H9 (cell line): ENCODE data around the gene UPF2. TPM values are rescaled to one million over a fixed set of nuclear protein-coding genes. Genes with fewer than 3 reads are reported as not detected.

Experiments used
- DNase-seq: peaks from one replicate; pipeline ENCODE4 v3.0.0-alpha.2; 2017
- H2AFZ ChIP-seq: one replicate; pipeline ENCODE4 v1.6.1; 2013; ENCODE audit warnings: mild to moderate bottlenecking, low read length, control low read depth, moderate library complexity
- H2AK5ac ChIP-seq: 2 replicates; pipeline ENCODE4 v1.6.1; 2013; ENCODE audit warnings: low read length, control low read depth, mixed read lengths; ENCODE audit not compliant: insufficient read length
- H2BK120ac ChIP-seq: one replicate; pipeline ENCODE4 v1.6.1; 2013; ENCODE audit warnings: low read depth, mild to moderate bottlenecking, low read length, control low read depth, inconsistent platforms; ENCODE audit not compliant: poor library complexity, severe bottlenecking
- H2BK12ac ChIP-seq: 2 replicates; pipeline ENCODE4 v1.6.1; 2013; ENCODE audit warnings: low read length, control low read depth, mixed read lengths, low read depth; ENCODE audit not compliant: insufficient read length
- H2BK15ac ChIP-seq: 2 replicates; pipeline ENCODE4 v1.6.1; 2013; ENCODE audit warnings: low read depth, low read length, control low read depth
- H2BK20ac ChIP-seq: one replicate; pipeline ENCODE4 v1.6.1; 2013; ENCODE audit warnings: low read depth, mild to moderate bottlenecking, low read length, control low read depth, inconsistent platforms; ENCODE audit not compliant: poor library complexity, severe bottlenecking
- H2BK5ac ChIP-seq: 2 replicates; pipeline ENCODE4 v1.6.1; 2013; ENCODE audit warnings: low read length, control low read depth, mixed read lengths; ENCODE audit not compliant: insufficient read length
- H3K14ac ChIP-seq: 2 replicates; pipeline ENCODE4 v1.6.1; 2013; ENCODE audit warnings: low read length, control low read depth; ENCODE audit not compliant: insufficient read depth
- H3K18ac ChIP-seq: 2 replicates; pipeline ENCODE4 v1.6.1; 2013; ENCODE audit warnings: low read depth, mild to moderate bottlenecking, mixed read lengths, low read length, control low read depth; ENCODE audit not compliant: insufficient read length
- H3K23ac ChIP-seq: 2 replicates; pipeline ENCODE4 v1.6.1; 2013; ENCODE audit warnings: low read length, control low read depth, mixed read lengths, low read depth; ENCODE audit not compliant: insufficient read length
- H3K23me2 ChIP-seq: 2 replicates; pipeline ENCODE4 v1.6.1; 2013; ENCODE audit warnings: low read depth, mild to moderate bottlenecking, mixed read lengths, low read length, control low read depth; ENCODE audit not compliant: insufficient read length, poor library complexity, severe bottlenecking
- H3K27ac ChIP-seq: 2 replicates; pipeline ENCODE4 v1.5.1; 2013; ENCODE audit warnings: low read length, control low read depth, mixed read lengths, low read depth; ENCODE audit not compliant: insufficient read length
- H3K27me3 ChIP-seq: 2 replicates; pipeline ENCODE4 v1.6.1; 2013; ENCODE audit warnings: low read length, control low read depth, inconsistent platforms; ENCODE audit not compliant: insufficient read depth
- H3K4ac ChIP-seq: 2 replicates; pipeline ENCODE4 v1.6.1; 2013; ENCODE audit warnings: low read depth, mild to moderate bottlenecking, control low read depth, inconsistent platforms, low read length, moderate library complexity
- H3K4me1 ChIP-seq: 2 replicates; pipeline ENCODE4 v1.6.1; 2013; ENCODE audit warnings: low read length, control low read depth, inconsistent platforms; ENCODE audit not compliant: insufficient read depth
- H3K4me2 ChIP-seq: 2 replicates; pipeline ENCODE4 v1.6.1; 2013; ENCODE audit warnings: low read length, control low read depth, mixed read lengths; ENCODE audit not compliant: insufficient read length, insufficient read depth
- H3K56ac ChIP-seq: 2 replicates; pipeline ENCODE4 v1.6.1; 2013; ENCODE audit warnings: low read depth, mild to moderate bottlenecking, mixed read lengths, low read length, control low read depth; ENCODE audit not compliant: insufficient read length
- H3K79me1 ChIP-seq: 2 replicates; pipeline ENCODE4 v1.6.1; 2013; ENCODE audit warnings: low read depth, mild to moderate bottlenecking, moderate library complexity, low read length, control low read depth, inconsistent platforms; ENCODE audit not compliant: insufficient read depth, poor library complexity, severe bottlenecking
- H3K79me2 ChIP-seq: 2 replicates; pipeline ENCODE4 v1.6.1; 2013; ENCODE audit warnings: low read length, control low read depth, inconsistent platforms; ENCODE audit not compliant: insufficient read depth
- H3K9ac ChIP-seq: 2 replicates; pipeline ENCODE4 v1.6.1; 2013; ENCODE audit warnings: low read length, control low read depth, mixed read lengths; ENCODE audit not compliant: insufficient read length; ENCODE audit errors: extremely low read depth
- H3K9me3 ChIP-seq: one replicate; pipeline ENCODE4 v1.6.1; 2013; ENCODE audit warnings: low read depth, low read length, inconsistent platforms; ENCODE audit not compliant: control insufficient read depth
- H3T11ph ChIP-seq: one replicate; pipeline ENCODE4 v1.6.1; 2013; ENCODE audit warnings: mild to moderate bottlenecking, low read length, control low read depth, inconsistent platforms
- H4K20me1 ChIP-seq: one replicate; pipeline ENCODE4 v1.6.1; 2013; ENCODE audit not compliant: control insufficient read depth, insufficient read length, insufficient read depth
- H4K5ac ChIP-seq: 2 replicates; pipeline ENCODE4 v1.6.1; 2013; ENCODE audit warnings: low read depth, mild to moderate bottlenecking, mixed read lengths, low read length, control low read depth; ENCODE audit not compliant: insufficient read length
- H4K8ac ChIP-seq: replicated peaks from 2 replicates; pipeline ENCODE4 v1.6.1; 2013; ENCODE audit warnings: low read length, control low read depth, mixed read lengths, low read depth; ENCODE audit not compliant: insufficient read length
- H4K91ac ChIP-seq: 2 replicates; pipeline ENCODE4 v1.6.1; 2013; ENCODE audit warnings: low read depth, mild to moderate bottlenecking, moderate library complexity, mixed read lengths, low read length, control low read depth; ENCODE audit not compliant: insufficient read length
- H3K27ac Mint-ChIP-seq, 3 experiments: 2 replicates in 2 of 3; 3 replicates in 1 of 3; pipeline ENCODE4 v1.8.0; 2020 to 2021; ENCODE audit warnings: mixed read lengths in 3 of 3, mild to moderate bottlenecking in 1 of 3, moderate library complexity in 1 of 3
- H3K27me3 Mint-ChIP-seq: 2 replicates; pipeline ENCODE4 v1.8.0; 2021; ENCODE audit warnings: low read depth, mild to moderate bottlenecking, moderate library complexity, mixed read lengths
- H3K36me3 Mint-ChIP-seq, 3 experiments: 2 replicates in 2 of 3; 3 replicates in 1 of 3; pipeline ENCODE4 v1.8.0; 2020 to 2021; ENCODE audit warnings: low read depth in 3 of 3, mixed read lengths in 3 of 3; ENCODE audit not compliant: insufficient read depth in 1 of 3
- H3K4me1 Mint-ChIP-seq, 2 experiments: 2 replicates each; pipeline ENCODE4 v1.8.0; 2020; ENCODE audit warnings: mixed read lengths in 2 of 2
- H3K4me3 Mint-ChIP-seq, 2 experiments: 2 replicates in 1 of 2; 3 replicates in 1 of 2; pipeline ENCODE4 v1.8.0; 2020 to 2021; ENCODE audit warnings: mild to moderate bottlenecking in 2 of 2, mixed read lengths in 2 of 2, moderate library complexity in 1 of 2
- H3K9me3 Mint-ChIP-seq, 2 experiments: 2 replicates in 1 of 2; 3 replicates in 1 of 2; pipeline ENCODE4 v1.8.0; 2020; ENCODE audit warnings: mild to moderate bottlenecking in 2 of 2, mixed read lengths in 2 of 2, moderate library complexity in 1 of 2
- WGBS: extraction: QIAGEN DNeasy Blood & Tissue Kit; methylation state at CpG from one replicate; pipeline ENCODE4 v1.1.7; 2013; ENCODE audit warnings: missing lambda C conversion rate, low lambda C conversion rate, mixed read lengths; ENCODE audit not compliant: insufficient read length; ENCODE audit errors: extremely low coverage; 5-methylcytosine and 5-hydroxymethylcytosine counted together
- total RNA-seq: library from RNA; stranded (reverse); gene quantifications from 2 replicates; pipeline ENCODE4 v1.2.1, GENCODE V29; 2021
- TF ChIP-seq, protein P1 (sequence below): fragments of 200-600 bp; sonication (generic); conservative IDR thresholded peaks from 3 replicates; pipeline ENCODE4 v1.8.0; 2021; ENCODE audit warnings: antibody characterized with exemption, mild to moderate bottlenecking

Gene UPF2
- total RNA-seq, 1 experiment from 2014 or later: 34.1 TPM

DNA sequence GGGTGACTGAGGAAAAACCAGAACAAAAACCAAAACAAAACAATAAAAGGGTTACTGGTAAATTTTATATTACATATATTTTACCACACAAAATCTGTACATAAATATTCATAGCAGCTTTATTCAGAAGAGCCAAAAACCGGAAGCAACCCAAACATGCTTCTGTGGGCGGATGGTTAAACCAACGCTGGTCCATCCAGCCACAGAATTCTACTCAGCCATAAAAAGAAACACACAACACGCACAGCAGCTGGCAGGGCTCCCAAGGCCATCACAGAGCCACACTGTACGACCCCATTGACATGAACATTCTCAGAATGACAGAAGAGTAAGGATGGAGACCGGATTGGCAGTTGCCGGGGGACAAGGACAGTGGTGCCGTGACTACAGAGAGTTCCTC, 135.9 kb downstream of the UPF2 start:
- TF ChIP-seq, protein P1, sequence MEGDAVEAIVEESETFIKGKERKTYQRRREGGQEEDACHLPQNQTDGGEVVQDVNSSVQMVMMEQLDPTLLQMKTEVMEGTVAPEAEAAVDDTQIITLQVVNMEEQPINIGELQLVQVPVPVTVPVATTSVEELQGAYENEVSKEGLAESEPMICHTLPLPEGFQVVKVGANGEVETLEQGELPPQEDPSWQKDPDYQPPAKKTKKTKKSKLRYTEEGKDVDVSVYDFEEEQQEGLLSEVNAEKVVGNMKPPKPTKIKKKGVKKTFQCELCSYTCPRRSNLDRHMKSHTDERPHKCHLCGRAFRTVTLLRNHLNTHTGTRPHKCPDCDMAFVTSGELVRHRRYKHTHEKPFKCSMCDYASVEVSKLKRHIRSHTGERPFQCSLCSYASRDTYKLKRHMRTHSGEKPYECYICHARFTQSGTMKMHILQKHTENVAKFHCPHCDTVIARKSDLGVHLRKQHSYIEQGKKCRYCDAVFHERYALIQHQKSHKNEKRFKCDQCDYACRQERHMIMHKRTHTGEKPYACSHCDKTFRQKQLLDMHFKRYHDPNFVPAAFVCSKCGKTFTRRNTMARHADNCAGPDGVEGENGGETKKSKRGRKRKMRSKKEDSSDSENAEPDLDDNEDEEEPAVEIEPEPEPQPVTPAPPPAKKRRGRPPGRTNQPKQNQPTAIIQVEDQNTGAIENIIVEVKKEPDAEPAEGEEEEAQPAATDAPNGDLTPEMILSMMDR: no peak
- H3K9me3 Mint-ChIP-seq: no peaks in the 10 kb centered on the region

More for the DNA sequence above, 135.9 kb downstream of the UPF2 start:
- Histone ChIP-seq H4K20me1 (no peaks in the 10 kb centered on the region), H3K4me1 (peaks cover 4% of the 10 kb centered on the region), H2BK15ac (no peak overlapping the region), H3T11ph (no peak overlapping the region), H3K4me2 (no peak overlapping the region), H2AK5ac (no peak overlapping the region), H4K91ac (no peak overlapping the region), H3K9ac (no peak overlapping the region), H2BK12ac (no peak overlapping the region), H2AFZ (no peak overlapping the region), H3K18ac (no peak overlapping the region), H2BK120ac (no peak overlapping the region), H3K27me3 (no peaks in the 10 kb centered on the region), H3K79me2 (no peaks in the 10 kb centered on the region), H3K4ac (no peak overlapping the region), H3K9me3 (no peaks in the 10 kb centered on the region), H2BK5ac (no peak overlapping the region), H3K14ac (no peak overlapping the region; the same call in 1 of the 2 replicates), H2BK20ac (no peak overlapping the region), H3K23ac (no peak overlapping the region), H3K27ac (no peak overlapping the region), H3K79me1 (no peaks in the 10 kb centered on the region), H4K5ac (no peak overlapping the region), H4K8ac (no peak overlapping the region), H3K23me2 (no peaks in the 10 kb centered on the region), H3K56ac (no peak overlapping the region)
- no CpG with 5 or more reads among the region's 8 CpGs for WGBS
- Mint-ChIP-seq H3K4me1 (peaks cover 7% of the 10 kb centered on the region in 2 experiments), H3K27me3 (peaks cover 2% of the 10 kb centered on the region), H3K4me3 (no peak overlapping the region), H3K36me3 (no peaks in the 10 kb centered on the region), H3K27ac (no peak overlapping the region; a peak in 1 of 7 replicates)
- DNase-seq: no peak
